Measurements from ENCODE around the gene CLTA. TPM values are rescaled to one million over a fixed set of nuclear protein-coding genes. Genes with fewer than 3 reads are reported as not detected.

Gene CLTA
- total and polyA plus RNA-seq, 2 of the 8 experiments (the other 6 are each of a cell fraction or from before 2014, with no cell fraction given): 137 to 236 TPM

GRCh38 chr9:36144309-36145232, 46.1 kb upstream of the CLTA start:
- no peaks in the 10 kb centered on the region; a peak in 1 of 8 replicates for H3K36me3 ChIP-seq (ENCODE audit: control insufficient read depth in 2 of 4, insufficient read depth in 4 of 4, low read length in 3 of 4)
- H4K91ac ChIP-seq (replicated peaks; ENCODE audit: insufficient read length, low read length): no peak overlapping the region
- H2BK5ac ChIP-seq (ENCODE audit: low read depth, low read length): no peak overlapping the region
- H3K18ac ChIP-seq (ENCODE audit: extremely low read depth, low read length): no peak overlapping the region
- H3K27me3 ChIP-seq (replicated peaks in 1 of 4; ENCODE audit: control insufficient read depth in 3 of 4, extremely low read depth in 1 of 4, insufficient read depth in 3 of 4, low read length in 3 of 4): peaks cover 0 to 4% (median under 1%) of the 10 kb centered on the region in 4 experiments; a peak in 2 of 7 replicates
- H2BK15ac ChIP-seq (ENCODE audit: low read length): no peak overlapping the region
- no peak overlapping the region for H3K4ac ChIP-seq (replicated peaks; ENCODE audit: insufficient read length, low read depth, low read length)
- WGBS, 2 experiments (ENCODE audit: extremely low coverage in 1 of 2, insufficient coverage in 1 of 2, insufficient read length in 1 of 2, insufficient replicate concordance in 2 of 2, low coverage in 1 of 2, low lambda C conversion rate in 2 of 2, missing lambda C conversion rate in 1 of 2): 94% methylated on average over 12 of the region's 12 CpGs; no CpG with 5 or more reads in 1 of the 2 experiments
- H4K5ac ChIP-seq (ENCODE audit: insufficient read length, low read depth, low read length): no peak overlapping the region
- ChIA-PET CTCF (ENCODE audit: partially characterized antibody) (interaction anchor here (1.2 to 6.7 kb wide), 5 partner anchors 10 to 42 kb away, joined by 3 to 58 read pairs (median 8); partner anchors contain the start of gene CCIN), POLR2A (ENCODE audit: partially characterized antibody) (interaction anchor here (1.5 to 3.7 kb wide), 2 partner anchors 11 to 20 kb away, joined by 3 to 19 read pairs; no protein-coding TSS in a partner anchor)
- no peak overlapping the region for H2BK20ac ChIP-seq (ENCODE audit: low read length)
- H3K9ac ChIP-seq (replicated peaks in 1 of 4; ENCODE audit: extremely low read depth in 1 of 4, low read depth in 3 of 4, low read length in 3 of 4): no peak overlapping the region
- H3K9me3 ChIP-seq (ENCODE audit: insufficient read depth in 2 of 2, low read depth in 1 of 2, low read length in 1 of 2): peaks cover 0 to 7% of the 10 kb centered on the region in 2 experiments; a peak in 2 of 4 replicates
- no peak overlapping the region for H3K23ac ChIP-seq (ENCODE audit: insufficient read length)
- no peak overlapping the region for H3K56ac ChIP-seq (replicated peaks; ENCODE audit: insufficient read length, low read depth, low read length)
- H3K4me2 ChIP-seq (ENCODE audit: insufficient read depth in 1 of 2, low read depth in 2 of 2, low read length in 2 of 2): no peak overlapping the region
- peaks cover 0 to 4% (median 0%) of the 10 kb centered on the region in 4 experiments; a peak in 1 of 7 replicates for H3K4me1 ChIP-seq (replicated peaks in 1 of 4; ENCODE audit: control insufficient read depth in 3 of 4, insufficient read depth in 4 of 4, low read length in 3 of 4)
- H3K79me2 ChIP-seq (ENCODE audit: control insufficient read depth in 1 of 2, insufficient read depth in 2 of 2, low read length in 2 of 2): no peaks in the 10 kb centered on the region
- FAIRE-seq (no peak), DNase-seq (ENCODE audit: low read depth in 1 of 2, low spot score in 2 of 2) (no peak)
- no peak overlapping the region for H2BK120ac ChIP-seq (replicated peaks; ENCODE audit: low read depth, low read length)
- no peak overlapping the region for H3K4me3 ChIP-seq (ENCODE audit: extremely low read depth in 1 of 4, insufficient read depth in 2 of 4, low read depth in 3 of 4, low read length in 4 of 4)
- peaks cover 4% of the 10 kb centered on the region; the same call in 1 of the 2 replicates for H3K23me2 ChIP-seq (ENCODE audit: low read depth, low read length)
- no peaks in the 10 kb centered on the region for H3K79me1 ChIP-seq (ENCODE audit: low read depth, low read length)
- no peak overlapping the region for H3K14ac ChIP-seq (ENCODE audit: insufficient read length)
- H4K8ac ChIP-seq (ENCODE audit: extremely low read depth, insufficient read depth, low read length): no peak overlapping the region
- no peak overlapping the region for H2AFZ ChIP-seq (ENCODE audit: low read length)
- H4K20me1 ChIP-seq (replicated peaks in 1 of 2; ENCODE audit: control insufficient read depth in 1 of 2, insufficient read depth in 2 of 2, low read length in 2 of 2): peaks cover 0 to 4% of the 10 kb centered on the region in 2 experiments
- no peak overlapping the region for H2BK12ac ChIP-seq (ENCODE audit: low read depth, low read length)
- H3K27ac ChIP-seq (ENCODE audit: low read depth, low read length): no peak overlapping the region
- no peak overlapping the region for H2AK5ac ChIP-seq (ENCODE audit: low read depth, low read length)
- TF ChIP-seq KDM5A (IDR thresholded peaks at IDR 0.05; ENCODE audit: low read length) (no peak), SIN3A (conservative IDR thresholded peaks at IDR 0.05 in 1 of 2, IDR thresholded peaks at IDR 0.05 in 1 of 2; ENCODE audit: low read depth in 1 of 2, low read length in 2 of 2) (no peak), SUZ12 (IDR thresholded peaks at IDR 0.05; ENCODE audit: low read length) (no peak), PHF8 (conservative IDR thresholded peaks at IDR 0.05; ENCODE audit: low read depth, low read length) (no peak), GABPA (IDR thresholded peaks at IDR 0.05; ENCODE audit: borderline replicate concordance, insufficient read depth, low read length) (no peak), CBX8 (IDR thresholded peaks at IDR 0.05; ENCODE audit: borderline replicate concordance, low read depth, low read length) (no peak), MAX (IDR thresholded peaks at IDR 0.05) (no peak), TEAD4 (IDR thresholded peaks at IDR 0.05; ENCODE audit: low read depth, low read length) (no peak), USF2 (IDR thresholded peaks at IDR 0.05; ENCODE audit: low read length) (no peak)

Measured in H1 (cell line).